ENCODE results near the gene TOLLIP. TPM values are rescaled to one million over a fixed set of nuclear protein-coding genes. Genes with fewer than 3 reads are reported as not detected.

Gene TOLLIP
- total RNA-seq, 1 experiment from 2014 or later = 32.3 TPM

DNA sequence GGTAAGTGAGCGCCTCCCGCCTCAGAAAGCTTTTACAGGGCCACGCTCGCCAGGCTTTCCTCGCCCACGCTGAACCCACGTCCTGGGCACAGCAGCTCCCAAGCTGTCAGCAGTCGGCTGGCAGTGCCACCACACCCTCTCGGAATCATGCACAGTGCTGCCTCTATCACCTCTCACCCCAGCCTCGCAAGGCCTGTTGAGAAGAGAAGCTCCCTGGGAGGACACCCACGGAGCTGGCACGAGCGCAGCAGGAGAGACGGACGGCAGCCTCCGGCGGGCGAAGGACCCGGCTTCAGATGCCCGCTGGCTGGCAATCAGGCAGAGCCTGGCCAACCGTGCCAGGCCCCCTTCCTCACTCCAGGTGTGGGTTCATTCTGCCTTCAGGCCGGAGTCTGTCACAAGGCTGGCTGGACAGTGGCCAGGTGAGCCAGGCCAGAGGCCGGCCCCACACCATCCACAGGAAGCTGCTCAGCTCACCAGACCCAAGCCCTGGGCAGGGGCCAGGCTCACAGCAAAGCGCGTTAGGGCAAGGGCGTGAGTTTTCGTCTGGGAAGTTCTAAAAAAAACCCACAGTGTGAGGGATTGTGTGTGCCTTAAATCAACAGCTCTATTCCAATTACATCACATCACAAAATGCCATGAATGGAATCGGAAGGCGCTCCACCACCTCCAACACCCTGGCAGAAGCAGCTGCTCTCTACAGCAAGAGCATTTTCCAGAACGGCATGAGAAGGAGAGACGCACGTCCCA, 33.2 kb downstream of the TOLLIP start:
- H3K27me3 Mint-ChIP-seq (ENCODE audit: low read depth) = no peaks in the 10 kb centered on the region
- no peak for DNase-seq (ENCODE audit: low spot score)
- no peak overlapping the region for H3K4me3 Mint-ChIP-seq
- ChIA-PET POLR2A (no interaction called here), CTCF (no interaction called here)
- H3K9me3 Mint-ChIP-seq = no peaks in the 10 kb centered on the region
- no peaks in the 10 kb centered on the region for H3K4me1 Mint-ChIP-seq
- no peak overlapping the region for H3K27ac Mint-ChIP-seq
- TF ChIP-seq SMAD3 (CRISPR knock-in tag; IDR thresholded peaks at IDR 0.05; ENCODE audit: borderline replicate concordance) = no peak
- TF ChIP-seq NR1H2 (CRISPR knock-in tag; IDR thresholded peaks at IDR 0.05) = no peak
- TF ChIP-seq, protein P1, sequence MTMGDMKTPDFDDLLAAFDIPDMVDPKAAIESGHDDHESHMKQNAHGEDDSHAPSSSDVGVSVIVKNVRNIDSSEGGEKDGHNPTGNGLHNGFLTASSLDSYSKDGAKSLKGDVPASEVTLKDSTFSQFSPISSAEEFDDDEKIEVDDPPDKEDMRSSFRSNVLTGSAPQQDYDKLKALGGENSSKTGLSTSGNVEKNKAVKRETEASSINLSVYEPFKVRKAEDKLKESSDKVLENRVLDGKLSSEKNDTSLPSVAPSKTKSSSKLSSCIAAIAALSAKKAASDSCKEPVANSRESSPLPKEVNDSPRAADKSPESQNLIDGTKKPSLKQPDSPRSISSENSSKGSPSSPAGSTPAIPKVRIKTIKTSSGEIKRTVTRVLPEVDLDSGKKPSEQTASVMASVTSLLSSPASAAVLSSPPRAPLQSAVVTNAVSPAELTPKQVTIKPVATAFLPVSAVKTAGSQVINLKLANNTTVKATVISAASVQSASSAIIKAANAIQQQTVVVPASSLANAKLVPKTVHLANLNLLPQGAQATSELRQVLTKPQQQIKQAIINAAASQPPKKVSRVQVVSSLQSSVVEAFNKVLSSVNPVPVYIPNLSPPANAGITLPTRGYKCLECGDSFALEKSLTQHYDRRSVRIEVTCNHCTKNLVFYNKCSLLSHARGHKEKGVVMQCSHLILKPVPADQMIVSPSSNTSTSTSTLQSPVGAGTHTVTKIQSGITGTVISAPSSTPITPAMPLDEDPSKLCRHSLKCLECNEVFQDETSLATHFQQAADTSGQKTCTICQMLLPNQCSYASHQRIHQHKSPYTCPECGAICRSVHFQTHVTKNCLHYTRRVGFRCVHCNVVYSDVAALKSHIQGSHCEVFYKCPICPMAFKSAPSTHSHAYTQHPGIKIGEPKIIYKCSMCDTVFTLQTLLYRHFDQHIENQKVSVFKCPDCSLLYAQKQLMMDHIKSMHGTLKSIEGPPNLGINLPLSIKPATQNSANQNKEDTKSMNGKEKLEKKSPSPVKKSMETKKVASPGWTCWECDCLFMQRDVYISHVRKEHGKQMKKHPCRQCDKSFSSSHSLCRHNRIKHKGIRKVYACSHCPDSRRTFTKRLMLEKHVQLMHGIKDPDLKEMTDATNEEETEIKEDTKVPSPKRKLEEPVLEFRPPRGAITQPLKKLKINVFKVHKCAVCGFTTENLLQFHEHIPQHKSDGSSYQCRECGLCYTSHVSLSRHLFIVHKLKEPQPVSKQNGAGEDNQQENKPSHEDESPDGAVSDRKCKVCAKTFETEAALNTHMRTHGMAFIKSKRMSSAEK (CRISPR knock-in tag; IDR thresholded peaks at IDR 0.05; ENCODE audit: borderline replicate concordance) = no peak
- no peak for TF ChIP-seq ATF1 (CRISPR knock-in tag; IDR thresholded peaks at IDR 0.05)
- TF ChIP-seq ZNF423 (CRISPR knock-in tag; IDR thresholded peaks at IDR 0.05) = no peak
- no peak for TF ChIP-seq ESRRA (CRISPR knock-in tag; IDR thresholded peaks at IDR 0.05; ENCODE audit: borderline replicate concordance)
- no peak for TF ChIP-seq HMGA2 (CRISPR knock-in tag; IDR thresholded peaks at IDR 0.05)
- TF ChIP-seq, protein P2, sequence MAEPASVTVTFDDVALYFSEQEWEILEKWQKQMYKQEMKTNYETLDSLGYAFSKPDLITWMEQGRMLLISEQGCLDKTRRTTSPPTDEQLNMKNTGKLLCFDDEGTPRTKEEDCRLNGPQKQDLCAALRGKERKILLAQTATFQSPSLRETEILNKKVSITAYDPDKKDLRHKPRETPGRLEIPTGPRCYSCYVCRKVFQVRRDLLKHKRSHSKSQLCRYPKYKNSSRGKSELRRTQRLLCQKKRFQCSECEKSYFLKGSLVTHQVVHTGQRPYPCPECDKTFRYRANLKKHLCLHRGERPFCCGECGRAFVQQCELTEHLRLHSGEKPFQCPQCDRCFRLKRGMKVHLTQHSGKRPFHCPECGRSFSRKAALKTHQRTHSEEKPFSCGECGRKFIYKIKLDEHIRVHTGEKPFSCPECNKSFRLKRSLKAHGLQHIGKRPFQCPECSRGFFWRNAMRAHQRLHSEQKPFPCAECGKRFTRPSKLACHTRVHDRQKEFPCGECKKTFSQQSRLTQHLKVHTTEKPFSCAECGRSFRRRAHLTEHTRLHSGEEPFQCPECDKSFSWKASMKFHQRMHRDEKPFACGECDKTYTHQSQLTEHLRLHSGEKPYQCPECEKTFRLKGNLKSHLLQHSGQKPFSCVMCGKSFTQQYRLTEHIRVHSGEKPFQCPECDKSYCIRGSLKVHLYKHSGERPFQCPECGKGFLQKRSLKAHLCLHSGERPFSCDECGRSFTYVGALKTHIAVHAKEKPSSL (CRISPR knock-in tag; conservative IDR thresholded peaks at IDR 0.05) = no peak
- no peak for TF ChIP-seq ZNF416 (CRISPR knock-in tag; IDR thresholded peaks at IDR 0.05)
- TF ChIP-seq ZNF121 (CRISPR knock-in tag; IDR thresholded peaks at IDR 0.05) = no peak
- TF ChIP-seq, protein P3, sequence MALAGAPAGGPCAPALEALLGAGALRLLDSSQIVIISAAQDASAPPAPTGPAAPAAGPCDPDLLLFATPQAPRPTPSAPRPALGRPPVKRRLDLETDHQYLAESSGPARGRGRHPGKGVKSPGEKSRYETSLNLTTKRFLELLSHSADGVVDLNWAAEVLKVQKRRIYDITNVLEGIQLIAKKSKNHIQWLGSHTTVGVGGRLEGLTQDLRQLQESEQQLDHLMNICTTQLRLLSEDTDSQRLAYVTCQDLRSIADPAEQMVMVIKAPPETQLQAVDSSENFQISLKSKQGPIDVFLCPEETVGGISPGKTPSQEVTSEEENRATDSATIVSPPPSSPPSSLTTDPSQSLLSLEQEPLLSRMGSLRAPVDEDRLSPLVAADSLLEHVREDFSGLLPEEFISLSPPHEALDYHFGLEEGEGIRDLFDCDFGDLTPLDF (CRISPR knock-in tag; IDR thresholded peaks at IDR 0.05) = no peak
- TF ChIP-seq, protein P4, sequence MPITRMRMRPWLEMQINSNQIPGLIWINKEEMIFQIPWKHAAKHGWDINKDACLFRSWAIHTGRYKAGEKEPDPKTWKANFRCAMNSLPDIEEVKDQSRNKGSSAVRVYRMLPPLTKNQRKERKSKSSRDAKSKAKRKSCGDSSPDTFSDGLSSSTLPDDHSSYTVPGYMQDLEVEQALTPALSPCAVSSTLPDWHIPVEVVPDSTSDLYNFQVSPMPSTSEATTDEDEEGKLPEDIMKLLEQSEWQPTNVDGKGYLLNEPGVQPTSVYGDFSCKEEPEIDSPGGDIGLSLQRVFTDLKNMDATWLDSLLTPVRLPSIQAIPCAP (CRISPR knock-in tag; IDR thresholded peaks at IDR 0.05) = no peak
- no peak for TF ChIP-seq MAX (CRISPR knock-in tag; IDR thresholded peaks at IDR 0.05)
- no peak for ATAC-seq
- H3K36me3 Mint-ChIP-seq = peaks cover 19% of the 10 kb centered on the region

DNA sequence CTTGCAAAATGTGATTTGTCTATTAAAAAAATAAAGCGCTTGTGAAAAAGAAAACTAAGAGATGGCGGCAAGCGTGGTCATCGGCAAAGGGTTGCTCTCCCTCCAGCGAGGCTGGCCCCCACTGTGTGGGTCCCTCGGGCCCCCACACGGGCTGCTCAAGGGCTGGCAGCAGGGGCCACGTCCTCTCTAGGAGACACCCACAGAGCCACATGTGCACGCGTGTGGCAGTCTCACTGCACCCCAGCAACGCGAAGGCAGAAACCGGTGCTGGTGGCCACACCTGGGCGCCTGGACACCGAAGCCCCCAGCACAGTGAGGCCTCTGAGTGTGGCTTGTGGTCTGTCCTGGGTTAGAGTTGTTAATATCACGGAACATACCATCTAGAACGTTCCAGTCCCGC, 34.4 kb downstream of the TOLLIP start:
- Mint-ChIP-seq H3K36me3 (peaks cover 16% of the 10 kb centered on the region), H3K4me3 (no peak overlapping the region), H3K27ac (no peak overlapping the region), H3K9me3 (no peaks in the 10 kb centered on the region), H3K4me1 (no peaks in the 10 kb centered on the region), H3K27me3 (ENCODE audit: low read depth) (no peaks in the 10 kb centered on the region)
- DNase-seq (ENCODE audit: low spot score) (no peak), ATAC-seq (no peak)
- ChIA-PET CTCF (no interaction called here), POLR2A (no interaction called here)
- TF ChIP-seq MAX (CRISPR knock-in tag; IDR thresholded peaks at IDR 0.05) = no peak

Measured in WTC11 (cell line).